GM03348 (cell line): ENCODE measurements around the gene SLC14A1.

Experiments used
- DNase-seq: peaks from one replicate; pipeline ENCODE4 v3.0.0; 2012; ENCODE audit warnings: low spot score

The SLC14A1 gene

DNA sequence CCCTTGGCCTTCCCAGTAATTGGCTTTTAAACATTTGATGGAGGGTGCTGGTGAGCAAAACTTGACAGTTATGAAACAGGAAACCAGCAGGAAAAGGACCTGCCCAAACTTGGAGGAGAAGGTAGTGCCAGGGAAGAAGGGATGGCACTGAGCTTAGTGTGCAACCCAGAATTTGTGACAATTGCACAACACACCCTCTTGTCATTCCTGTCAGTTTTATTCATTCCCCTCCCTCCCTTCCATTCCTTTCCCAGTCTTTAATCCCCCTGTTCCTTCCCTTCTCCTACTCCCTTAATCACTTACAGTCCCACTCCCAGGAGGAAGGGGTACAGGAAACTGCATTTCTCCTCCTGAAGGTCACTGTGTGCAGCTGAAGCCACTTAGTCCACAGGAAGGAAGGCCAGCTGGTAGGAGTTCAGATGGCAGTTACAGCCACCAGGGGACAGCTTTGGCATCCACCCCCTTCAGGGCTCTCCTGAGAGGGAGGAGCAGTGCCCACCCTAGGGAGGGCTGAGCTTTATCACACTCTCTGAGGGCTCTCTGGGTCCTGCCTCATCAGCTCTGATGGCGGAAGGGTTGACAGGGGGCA, 77.5 kb downstream of the SLC14A1 start:
- DNase-seq, result no peak
